SH-SY5Y (cell line): ENCODE measurements around the gene MBD3L2B.

Source experiments
- GATA2 ChIP-seq: IDR thresholded peaks from 2 replicates; pipeline ENCODE4 v1.6.1; 2011; ENCODE audit warnings: mild to moderate bottlenecking, low read depth, low read length
- GATA3 ChIP-seq: IDR thresholded peaks from 2 replicates; pipeline ENCODE4 v1.6.1; 2011; ENCODE audit warnings: low read depth, mild to moderate bottlenecking, low read length, moderate library complexity

DNA sequence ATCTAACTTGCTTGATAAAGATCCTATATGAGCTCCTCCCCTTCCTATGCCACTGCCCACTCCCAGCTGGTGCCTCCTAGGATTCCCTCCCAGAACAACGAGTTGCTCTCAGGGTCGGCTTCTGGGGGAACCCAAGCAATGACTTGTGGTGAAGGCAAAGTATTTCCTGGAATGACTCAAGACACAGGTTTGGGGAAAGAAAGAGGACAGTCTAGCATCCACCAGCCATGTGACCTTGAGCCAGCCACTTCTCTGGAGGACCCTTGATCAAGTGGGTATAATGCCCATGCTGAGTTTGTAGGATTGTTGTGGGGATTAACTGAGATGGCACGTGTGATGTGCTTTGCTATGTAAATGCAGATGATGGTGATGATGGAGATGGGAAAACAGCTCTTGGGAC is 33.0 kb downstream of the MBD3L2B start:
- TF ChIP-seq GATA2 (no peak), GATA3 (no peak)
